SU-DHL-6 (cell line): Measurements from ENCODE around the gene RNF225.

ENCODE experiments used
- EZH2phosphoT487 ChIP-seq: fragments of 200-600 bp; sonication (generic), shearing (Covaris generic); conservative IDR thresholded peaks from 2 replicates; pipeline ENCODE4 v1.6.1; 2018; ENCODE audit warnings: mild to moderate bottlenecking, antibody characterized with exemption, low read length, moderate library complexity, mixed read lengths
- TF ChIP-seq, protein P1 (sequence below): fragments of 200-600 bp; sonication (generic); IDR thresholded peaks from one replicate; pipeline ENCODE4 v1.5.1; 2017; ENCODE audit warnings: antibody characterized with exemption, mild to moderate bottlenecking, low read length, moderate library complexity; ENCODE audit not compliant: insufficient read depth, poor library complexity, severe bottlenecking

DNA sequence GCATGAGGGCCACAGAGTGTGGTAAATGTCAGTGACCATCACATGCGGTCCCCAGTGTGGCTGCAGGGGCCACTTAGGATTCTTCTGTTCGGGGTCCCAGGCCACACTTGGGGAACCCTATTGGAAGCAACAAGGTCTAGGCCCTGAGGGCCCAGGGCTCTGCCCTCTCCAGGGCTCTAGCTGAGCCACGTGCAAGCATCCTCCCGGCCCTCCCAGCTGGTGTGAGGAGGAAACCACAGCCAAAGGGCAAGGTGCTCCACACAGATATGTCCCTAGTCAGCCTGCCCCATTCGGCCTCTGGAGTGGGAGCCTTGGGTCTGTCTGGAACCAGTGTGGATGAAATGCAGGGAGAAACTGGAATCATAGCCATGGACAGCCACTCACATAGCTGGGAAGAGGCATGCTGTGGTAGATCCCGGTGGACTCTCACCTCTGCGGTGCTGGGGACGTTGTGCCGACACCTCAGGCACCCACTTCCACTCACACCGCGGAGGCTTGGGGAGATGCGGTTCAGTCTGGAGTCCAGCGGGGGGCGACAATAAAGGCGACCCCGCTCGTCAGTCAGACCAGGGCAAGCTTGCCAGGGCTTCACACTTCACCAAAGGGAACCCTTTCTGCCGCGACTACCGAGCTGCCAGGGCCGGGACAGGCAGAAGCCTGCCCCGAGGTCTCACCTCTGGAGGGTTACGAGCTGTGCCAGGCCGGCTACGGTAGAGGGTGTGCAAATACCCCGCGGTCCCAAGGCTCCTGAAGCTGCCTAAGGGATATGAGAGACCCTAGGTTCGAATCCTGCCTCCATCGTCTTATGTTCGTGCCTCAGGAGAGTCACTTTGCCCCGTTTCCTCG lies 28.6 kb upstream of the RNF225 start:
- TF ChIP-seq EZH2phosphoT487 = no peak
- TF ChIP-seq, protein P1, sequence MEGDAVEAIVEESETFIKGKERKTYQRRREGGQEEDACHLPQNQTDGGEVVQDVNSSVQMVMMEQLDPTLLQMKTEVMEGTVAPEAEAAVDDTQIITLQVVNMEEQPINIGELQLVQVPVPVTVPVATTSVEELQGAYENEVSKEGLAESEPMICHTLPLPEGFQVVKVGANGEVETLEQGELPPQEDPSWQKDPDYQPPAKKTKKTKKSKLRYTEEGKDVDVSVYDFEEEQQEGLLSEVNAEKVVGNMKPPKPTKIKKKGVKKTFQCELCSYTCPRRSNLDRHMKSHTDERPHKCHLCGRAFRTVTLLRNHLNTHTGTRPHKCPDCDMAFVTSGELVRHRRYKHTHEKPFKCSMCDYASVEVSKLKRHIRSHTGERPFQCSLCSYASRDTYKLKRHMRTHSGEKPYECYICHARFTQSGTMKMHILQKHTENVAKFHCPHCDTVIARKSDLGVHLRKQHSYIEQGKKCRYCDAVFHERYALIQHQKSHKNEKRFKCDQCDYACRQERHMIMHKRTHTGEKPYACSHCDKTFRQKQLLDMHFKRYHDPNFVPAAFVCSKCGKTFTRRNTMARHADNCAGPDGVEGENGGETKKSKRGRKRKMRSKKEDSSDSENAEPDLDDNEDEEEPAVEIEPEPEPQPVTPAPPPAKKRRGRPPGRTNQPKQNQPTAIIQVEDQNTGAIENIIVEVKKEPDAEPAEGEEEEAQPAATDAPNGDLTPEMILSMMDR = no peak
